Upper lobe of left lung (tissue), 4 donors: ENCODE data around the gene ATXN1.

Experiments
- POLR2AphosphoS5 ChIP-seq, 2 donors: sonication (generic); formaldehyde crosslinking; IDR thresholded peaks; one replicate each; pipeline ENCODE4 v1.5.1; 2017; ENCODE audit warnings: antibody characterized with exemption in 2 of 2
- TF ChIP-seq, protein P1 (sequence below), 6 experiments: fragments of 450-650 bp in 4 of 6; fragments of 200-600 bp in 2 of 6; sonication (generic) in 2 of 6; IDR thresholded peaks; one replicate each; pipeline ENCODE4 v1.5.1; 2016 to 2019; ENCODE audit warnings: antibody characterized with exemption in 6 of 6

DNA sequence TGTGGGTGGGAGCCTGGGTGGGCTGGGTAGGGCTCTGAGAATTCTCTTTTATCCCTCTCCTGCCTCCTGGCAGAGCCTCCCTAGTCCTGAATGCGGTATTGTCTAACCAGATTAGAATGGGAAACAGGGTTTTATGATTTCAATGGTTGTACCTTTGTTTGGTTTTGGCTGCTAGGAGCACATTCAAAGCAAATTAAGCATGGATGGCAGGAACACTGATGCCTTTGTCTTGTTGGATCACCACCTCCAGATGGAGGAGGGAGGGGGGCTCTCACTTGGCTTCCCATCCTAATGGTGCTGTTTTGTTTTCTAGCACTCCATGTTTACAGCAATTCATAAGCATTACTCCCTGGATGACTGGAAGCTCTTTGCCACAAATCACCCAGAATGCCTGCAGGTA, 511.3 kb downstream of the ATXN1 start:
- TF ChIP-seq, protein P1, sequence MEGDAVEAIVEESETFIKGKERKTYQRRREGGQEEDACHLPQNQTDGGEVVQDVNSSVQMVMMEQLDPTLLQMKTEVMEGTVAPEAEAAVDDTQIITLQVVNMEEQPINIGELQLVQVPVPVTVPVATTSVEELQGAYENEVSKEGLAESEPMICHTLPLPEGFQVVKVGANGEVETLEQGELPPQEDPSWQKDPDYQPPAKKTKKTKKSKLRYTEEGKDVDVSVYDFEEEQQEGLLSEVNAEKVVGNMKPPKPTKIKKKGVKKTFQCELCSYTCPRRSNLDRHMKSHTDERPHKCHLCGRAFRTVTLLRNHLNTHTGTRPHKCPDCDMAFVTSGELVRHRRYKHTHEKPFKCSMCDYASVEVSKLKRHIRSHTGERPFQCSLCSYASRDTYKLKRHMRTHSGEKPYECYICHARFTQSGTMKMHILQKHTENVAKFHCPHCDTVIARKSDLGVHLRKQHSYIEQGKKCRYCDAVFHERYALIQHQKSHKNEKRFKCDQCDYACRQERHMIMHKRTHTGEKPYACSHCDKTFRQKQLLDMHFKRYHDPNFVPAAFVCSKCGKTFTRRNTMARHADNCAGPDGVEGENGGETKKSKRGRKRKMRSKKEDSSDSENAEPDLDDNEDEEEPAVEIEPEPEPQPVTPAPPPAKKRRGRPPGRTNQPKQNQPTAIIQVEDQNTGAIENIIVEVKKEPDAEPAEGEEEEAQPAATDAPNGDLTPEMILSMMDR (IDR thresholded peaks at IDR 0.05), result no peak
- TF ChIP-seq POLR2AphosphoS5 (IDR thresholded peaks at IDR 0.05), result no peak
